Skeletal muscle tissue (tissue), 4 donors: ENCODE data around the gene PAPLN. TPM values are rescaled to one million over a fixed set of nuclear protein-coding genes. Genes with fewer than 3 reads are reported as not detected.

ENCODE experiments used
- H3K27ac ChIP-seq: one replicate; pipeline ENCODE4 v1.7.0; 2013; ENCODE audit warnings: mild to moderate bottlenecking, low read depth, low read length, inconsistent platforms
- H3K27me3 ChIP-seq, 3 donors: one replicate each; pipeline ENCODE4 v1.7.0; 2013; ENCODE audit warnings: low read length in 3 of 3; ENCODE audit not compliant: control insufficient read depth in 3 of 3, insufficient read depth in 3 of 3
- H3K36me3 ChIP-seq, 3 donors: one replicate each; pipeline ENCODE4 v1.7.0; 2013; ENCODE audit warnings: low read length in 3 of 3; ENCODE audit not compliant: control insufficient read depth in 3 of 3, insufficient read depth in 3 of 3
- H3K4me1 ChIP-seq, 3 donors: one replicate each; pipeline ENCODE4 v1.7.0; 2013; ENCODE audit warnings: low read length in 3 of 3, mild to moderate bottlenecking in 3 of 3; ENCODE audit not compliant: control insufficient read depth in 3 of 3, insufficient read depth in 3 of 3
- H3K4me3 ChIP-seq, 3 donors: one replicate each; pipeline ENCODE4 v1.7.0; 2013; ENCODE audit warnings: low read length in 3 of 3
- H3K9ac ChIP-seq, 3 donors: one replicate each; pipeline ENCODE4 v1.7.0; 2013; ENCODE audit warnings: low read length in 3 of 3, mild to moderate bottlenecking in 3 of 3, moderate library complexity in 2 of 3, low read depth in 1 of 3
- H3K9me3 ChIP-seq, 3 donors: one replicate each; pipeline ENCODE4 v1.7.0; 2013; ENCODE audit warnings: low read length in 3 of 3; ENCODE audit not compliant: control insufficient read depth in 3 of 3
- total RNA-seq: library from RNA; depleted of rRNA; stranded (reverse); fragments of >200 nt; gene quantifications from one replicate; pipeline ENCODE4 v1.2.3, GENCODE V29; 2014
- donor health status: Osteomylitis.

PAPLN gene
- total RNA-seq, 1 donor from 2014 or later = 1.6 TPM

DNA sequence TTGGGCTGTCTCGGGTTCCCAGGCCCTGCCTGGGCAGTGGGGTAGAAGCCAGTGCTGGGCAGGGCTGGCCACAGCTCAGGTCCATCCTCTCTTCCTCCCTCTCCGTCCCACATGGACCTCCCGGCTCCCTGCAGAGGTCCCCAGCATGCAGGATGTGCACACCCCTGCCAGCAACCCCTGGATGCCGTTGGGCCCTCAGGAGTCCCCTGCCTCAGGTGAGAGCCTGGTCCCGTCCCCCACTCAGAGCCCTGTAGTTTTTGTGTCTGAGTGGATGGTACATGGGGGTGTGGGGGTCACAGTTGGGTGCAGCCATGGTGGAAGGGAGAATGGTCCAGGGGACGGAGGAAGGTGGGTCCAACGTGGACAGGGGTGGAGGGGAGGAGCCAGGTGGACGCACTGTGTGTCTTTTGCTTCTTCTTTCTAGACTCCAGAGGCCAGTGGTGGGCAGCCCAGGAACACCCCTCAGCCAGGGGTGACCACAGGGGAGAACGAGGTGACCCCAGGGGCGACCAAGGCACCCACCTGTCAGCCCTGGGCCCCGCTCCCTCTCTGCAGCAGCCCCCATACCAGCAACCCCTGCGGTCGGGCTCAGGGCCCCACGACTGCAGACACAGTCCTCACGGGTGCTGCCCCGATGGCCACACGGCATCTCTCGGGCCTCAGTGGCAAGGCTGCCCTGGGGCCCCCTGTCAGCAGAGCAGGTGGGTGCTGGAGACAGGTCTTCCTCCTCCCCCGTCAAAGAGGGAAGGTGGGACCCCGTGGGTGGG lies 21.7 kb downstream of the PAPLN start:
- no peak overlapping the region for H3K9ac ChIP-seq
- H3K36me3 ChIP-seq = no peaks in the 10 kb centered on the region
- no peaks in the 10 kb centered on the region for H3K27me3 ChIP-seq
- H3K27ac ChIP-seq = no peak overlapping the region
- H3K4me1 ChIP-seq = no peaks in the 10 kb centered on the region
- no peaks in the 10 kb centered on the region for H3K9me3 ChIP-seq
- no peak overlapping the region for H3K4me3 ChIP-seq

DNA sequence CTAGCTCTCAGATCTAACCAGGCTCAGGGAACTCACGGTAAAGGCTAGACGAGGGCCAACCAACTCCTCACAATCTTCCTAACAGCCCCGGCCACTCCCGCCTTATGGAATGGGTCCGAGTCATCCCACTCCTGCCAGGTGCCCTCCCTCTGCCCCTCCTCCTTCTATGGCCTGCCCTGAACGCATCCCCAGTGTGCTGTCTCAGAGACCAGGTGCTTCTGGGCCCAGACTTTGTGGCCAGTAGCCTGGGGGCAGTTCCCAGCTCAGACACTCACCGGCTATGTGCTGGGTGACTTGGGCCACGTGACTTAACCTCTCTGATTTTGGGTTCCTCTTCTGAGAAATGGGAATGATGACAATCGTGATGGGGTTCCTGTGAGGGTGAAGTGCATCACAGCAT lies 22.5 kb downstream of the PAPLN start:
- H3K36me3 ChIP-seq = no peaks in the 10 kb centered on the region
- H3K27me3 ChIP-seq = no peaks in the 10 kb centered on the region
- no peaks in the 10 kb centered on the region for H3K4me1 ChIP-seq
- no peak overlapping the region for H3K9ac ChIP-seq
- no peak overlapping the region for H3K27ac ChIP-seq
- H3K9me3 ChIP-seq = no peaks in the 10 kb centered on the region
- H3K4me3 ChIP-seq = no peak overlapping the region

DNA sequence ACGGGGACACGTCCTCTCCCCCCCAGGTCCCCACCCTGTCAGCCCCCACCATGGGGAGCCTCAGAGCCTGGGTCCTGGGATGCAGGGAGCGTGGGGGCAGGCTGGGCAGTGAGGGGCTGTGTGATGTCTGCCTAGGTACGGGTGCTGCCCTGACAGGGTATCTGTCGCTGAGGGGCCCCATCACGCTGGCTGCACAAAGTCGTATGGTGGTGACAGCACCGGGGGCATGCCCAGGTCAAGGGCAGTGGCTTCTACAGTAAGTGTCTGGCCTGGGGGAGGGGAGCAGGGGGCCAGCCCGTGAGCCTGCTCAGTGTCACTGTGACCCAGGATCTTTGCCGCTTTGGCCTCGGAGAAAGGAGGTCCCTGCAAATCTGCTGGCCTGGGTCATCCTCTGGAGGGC lies 23.3 kb downstream of the PAPLN start:
- H3K4me3 ChIP-seq = no peak overlapping the region
- no peak overlapping the region for H3K9ac ChIP-seq
- no peaks in the 10 kb centered on the region for H3K4me1 ChIP-seq
- H3K27me3 ChIP-seq = no peaks in the 10 kb centered on the region
- H3K27ac ChIP-seq = no peak overlapping the region
- H3K36me3 ChIP-seq = no peaks in the 10 kb centered on the region
- no peaks in the 10 kb centered on the region for H3K9me3 ChIP-seq

DNA sequence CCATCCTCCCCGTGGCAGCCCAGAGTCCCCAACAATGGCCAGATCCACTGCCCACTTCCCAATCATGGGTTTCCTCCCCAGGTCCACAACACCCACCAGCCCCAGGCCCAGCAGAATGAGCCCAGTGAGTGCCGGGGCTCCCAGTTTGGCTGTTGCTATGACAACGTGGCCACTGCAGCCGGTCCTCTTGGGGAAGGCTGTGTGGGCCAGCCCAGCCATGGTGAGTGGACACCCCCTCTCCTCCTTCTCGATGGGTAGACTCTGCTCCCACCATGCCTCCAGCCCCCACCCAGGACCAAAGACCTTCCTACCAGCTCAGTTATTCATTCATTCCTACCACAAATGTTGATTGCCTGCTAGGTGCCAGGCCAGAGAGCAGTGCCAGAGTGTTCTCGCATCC lies 23.8 kb downstream of the PAPLN start:
- Histone ChIP-seq H3K4me3 (no peak overlapping the region), H3K27ac (no peak overlapping the region), H3K27me3 (no peaks in the 10 kb centered on the region), H3K9ac (no peak overlapping the region), H3K9me3 (no peaks in the 10 kb centered on the region), H3K36me3 (no peaks in the 10 kb centered on the region), H3K4me1 (no peaks in the 10 kb centered on the region)

DNA sequence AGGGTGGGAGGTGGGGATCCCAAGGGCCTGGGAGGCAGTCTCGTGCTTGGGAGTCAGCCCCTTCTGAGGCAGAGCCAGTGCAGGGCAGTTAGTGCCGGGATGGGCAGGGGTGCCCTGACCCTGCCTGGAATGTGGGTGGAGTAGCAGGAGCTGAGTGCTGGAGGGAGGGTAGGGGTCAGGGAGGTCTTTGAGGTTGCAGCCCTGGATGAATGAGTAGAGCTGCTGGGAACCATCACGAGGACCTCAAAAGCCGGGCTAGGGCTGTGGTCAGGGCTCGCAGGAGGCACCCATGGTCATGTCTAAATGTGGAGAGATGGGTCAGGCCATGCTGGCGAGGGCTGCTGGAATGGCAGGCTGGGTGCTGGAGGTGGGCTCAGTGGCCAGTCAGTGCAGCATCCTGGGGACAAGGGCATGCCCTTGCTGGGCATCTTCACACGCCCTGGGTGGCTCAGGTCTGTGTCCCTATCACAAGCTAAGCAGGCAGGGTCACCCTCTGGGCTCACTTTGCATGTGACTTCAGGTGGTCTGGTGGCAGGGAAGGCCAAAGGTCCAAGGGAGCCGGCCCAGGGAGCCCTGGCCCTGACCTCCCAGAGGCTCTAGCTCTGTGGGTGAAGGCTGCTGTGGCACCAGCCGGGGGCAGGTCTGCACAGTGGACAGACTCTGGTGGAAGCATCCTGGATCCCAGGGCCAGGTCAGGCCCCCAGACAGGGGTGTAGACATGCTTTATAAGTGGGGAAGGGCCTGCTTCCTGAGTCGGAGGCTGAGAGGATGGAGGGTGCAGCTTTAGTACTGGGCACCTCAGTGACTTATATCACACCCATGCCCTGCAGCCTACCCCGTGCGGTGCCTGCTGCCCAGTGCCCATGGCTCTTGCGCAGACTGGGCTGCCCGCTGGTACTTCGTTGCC lies 24.5 kb downstream of the PAPLN start:
- Histone ChIP-seq H3K36me3 (no peaks in the 10 kb centered on the region), H3K4me1 (no peaks in the 10 kb centered on the region), H3K27ac (no peak overlapping the region), H3K9ac (no peak overlapping the region), H3K4me3 (no peak overlapping the region), H3K27me3 (no peaks in the 10 kb centered on the region), H3K9me3 (no peaks in the 10 kb centered on the region)

DNA sequence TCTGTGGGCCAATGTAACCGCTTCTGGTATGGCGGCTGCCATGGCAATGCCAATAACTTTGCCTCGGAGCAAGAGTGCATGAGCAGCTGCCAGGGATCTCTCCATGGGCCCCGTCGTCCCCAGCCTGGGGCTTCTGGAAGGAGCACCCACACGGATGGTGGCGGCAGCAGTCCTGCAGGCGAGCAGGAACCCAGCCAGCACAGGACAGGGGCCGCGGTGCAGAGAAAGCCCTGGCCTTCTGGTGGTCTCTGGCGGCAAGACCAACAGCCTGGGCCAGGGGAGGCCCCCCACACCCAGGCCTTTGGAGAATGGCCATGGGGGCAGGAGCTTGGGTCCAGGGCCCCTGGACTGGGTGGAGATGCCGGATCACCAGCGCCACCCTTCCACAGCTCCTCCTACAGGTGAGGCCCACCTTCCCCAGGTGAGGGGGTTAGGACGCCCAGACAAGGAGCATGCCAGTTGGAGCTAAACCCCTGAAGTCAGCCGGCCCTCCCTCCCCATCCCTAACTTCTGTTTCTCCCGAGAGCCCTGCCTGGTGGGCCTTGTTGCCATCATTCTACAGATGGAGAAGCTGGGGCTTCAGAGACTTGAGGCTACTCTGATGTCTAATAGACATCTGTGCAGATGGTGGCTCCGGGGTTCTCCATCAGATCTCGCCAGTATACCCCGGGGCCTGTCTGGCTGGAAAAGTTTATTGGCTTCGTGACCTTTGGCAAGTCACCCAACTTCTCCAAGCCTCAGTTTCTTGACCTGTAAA lies 25.3 kb downstream of the PAPLN start:
- Histone ChIP-seq H3K4me1 (no peaks in the 10 kb centered on the region), H3K4me3 (no peak overlapping the region), H3K9me3 (no peaks in the 10 kb centered on the region), H3K27ac (no peak overlapping the region), H3K27me3 (no peaks in the 10 kb centered on the region), H3K9ac (no peak overlapping the region), H3K36me3 (no peaks in the 10 kb centered on the region)

DNA sequence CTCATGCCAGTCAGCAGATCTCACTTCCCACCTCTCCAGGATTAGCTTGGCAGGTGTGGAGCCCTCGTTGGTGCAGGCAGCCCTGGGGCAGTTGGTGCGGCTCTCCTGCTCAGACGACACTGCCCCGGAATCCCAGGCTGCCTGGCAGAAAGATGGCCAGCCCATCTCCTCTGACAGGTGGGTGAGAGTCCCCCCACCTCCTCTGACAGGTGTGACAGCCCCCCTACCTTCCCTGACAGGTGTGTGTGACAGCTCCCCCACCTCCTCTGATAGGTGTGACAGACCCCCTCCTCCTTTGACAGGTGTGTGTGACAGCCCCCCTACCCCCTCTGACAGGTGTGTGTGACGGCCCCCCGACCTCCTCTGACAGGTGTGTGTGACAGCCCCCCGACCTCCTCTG lies 26.3 kb downstream of the PAPLN start:
- H3K4me3 ChIP-seq = no peak overlapping the region
- H3K9ac ChIP-seq = no peak overlapping the region
- no peaks in the 10 kb centered on the region for H3K36me3 ChIP-seq
- H3K27ac ChIP-seq = no peak overlapping the region
- no peaks in the 10 kb centered on the region for H3K9me3 ChIP-seq
- no peaks in the 10 kb centered on the region for H3K27me3 ChIP-seq
- no peaks in the 10 kb centered on the region for H3K4me1 ChIP-seq

DNA sequence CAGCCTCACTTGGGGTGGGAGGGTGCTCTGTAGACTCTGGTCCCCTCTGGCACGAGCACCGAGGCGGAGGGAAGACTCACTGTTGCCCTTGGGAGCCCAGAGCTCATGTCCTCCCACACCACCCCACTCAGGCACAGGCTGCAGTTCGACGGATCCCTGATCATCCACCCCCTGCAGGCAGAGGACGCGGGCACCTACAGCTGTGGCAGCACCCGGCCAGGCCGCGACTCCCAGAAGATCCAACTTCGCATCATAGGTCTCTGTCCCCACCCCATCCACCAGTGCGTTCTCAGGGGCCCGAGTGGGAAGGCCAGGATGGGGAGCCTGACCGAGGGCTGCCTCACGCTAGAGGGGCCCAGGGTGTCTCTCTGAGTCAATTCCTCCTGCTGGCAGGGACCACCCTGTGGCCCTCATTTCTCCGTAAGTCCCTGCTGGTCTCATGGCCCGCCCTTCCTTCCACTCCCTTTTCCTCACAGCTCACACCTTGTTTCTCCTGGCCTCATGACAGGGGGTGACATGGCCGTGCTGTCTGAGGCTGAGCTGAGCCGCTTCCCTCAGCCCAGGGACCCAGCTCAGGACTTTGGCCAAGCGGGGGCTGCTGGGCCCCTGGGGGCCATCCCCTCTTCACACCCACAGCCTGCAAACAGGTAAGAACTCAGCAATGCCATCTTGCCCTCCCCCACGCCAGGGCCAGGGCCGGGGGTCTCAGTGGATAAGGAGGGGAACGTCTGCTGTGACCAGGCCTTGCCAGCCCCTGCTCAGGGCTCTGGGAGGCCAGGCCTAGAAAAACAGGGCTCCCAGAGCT lies 27.0 kb downstream of the PAPLN start:
- Histone ChIP-seq H3K9me3 (no peaks in the 10 kb centered on the region), H3K4me3 (no peak overlapping the region), H3K4me1 (peaks cover under 1 to 2% (median under 1%) of the 10 kb centered on the region in 3 donors), H3K9ac (no peak overlapping the region), H3K27ac (no peak overlapping the region), H3K36me3 (no peaks in the 10 kb centered on the region), H3K27me3 (no peaks in the 10 kb centered on the region)

DNA sequence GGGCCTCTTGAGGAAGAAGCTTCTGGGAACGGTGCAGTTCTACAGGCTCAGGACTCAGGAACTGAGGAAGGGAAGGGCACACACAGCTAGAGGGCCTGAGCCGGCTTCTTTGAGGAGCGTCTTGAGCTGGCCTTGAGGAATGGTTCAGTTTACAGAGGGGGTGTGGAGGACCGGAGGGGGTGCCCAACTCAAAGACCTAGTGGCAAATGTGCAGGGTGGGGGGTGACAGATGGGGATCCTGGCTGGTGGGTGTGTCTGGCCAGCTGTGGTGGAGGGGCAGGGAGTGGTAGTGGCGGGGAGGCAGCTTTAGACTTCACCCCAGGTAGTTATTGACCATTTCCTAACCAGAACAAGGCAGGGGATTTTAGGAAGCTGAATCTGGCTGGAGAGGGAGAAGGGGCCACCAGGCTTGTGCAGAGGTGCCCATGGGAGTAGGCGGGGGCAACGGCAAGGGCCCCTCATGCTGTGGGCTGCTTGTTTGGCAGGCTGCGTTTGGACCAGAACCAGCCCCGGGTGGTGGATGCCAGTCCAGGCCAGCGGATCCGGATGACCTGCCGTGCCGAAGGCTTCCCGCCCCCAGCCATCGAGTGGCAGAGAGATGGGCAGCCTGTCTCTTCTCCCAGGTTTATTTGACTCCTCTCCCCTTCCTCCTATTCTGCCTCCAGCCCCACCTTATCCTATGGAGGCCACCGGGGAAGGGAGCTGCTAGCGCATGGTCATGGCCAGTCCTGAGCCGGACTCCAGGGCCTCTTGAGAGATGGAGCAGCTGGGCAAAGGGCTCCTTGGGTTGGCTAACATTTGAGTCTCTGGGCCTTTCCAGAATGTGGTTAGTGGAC lies 27.8 kb downstream of the PAPLN start:
- no peaks in the 10 kb centered on the region for H3K27me3 ChIP-seq
- no peaks in the 10 kb centered on the region for H3K9me3 ChIP-seq
- H3K4me3 ChIP-seq = no peak overlapping the region
- no peaks in the 10 kb centered on the region for H3K36me3 ChIP-seq
- H3K27ac ChIP-seq = no peak overlapping the region
- H3K9ac ChIP-seq = no peak overlapping the region
- H3K4me1 ChIP-seq = peaks cover 8 to 11% (median 9%) of the 10 kb centered on the region in 3 donors
